ENCODE results near the gene HACD2.

GRCh38 chr3:123528130-123528529 lies 56.7 kb downstream of the HACD2 start:
- TF ChIP-seq CTCF (IDR thresholded peaks at IDR 0.05; ENCODE audit: extremely low read depth in 1 of 2, insufficient read depth in 1 of 2, low read depth in 1 of 2, low read length in 2 of 2) (no peak), EZH2 (IDR thresholded peaks at IDR 0.05; ENCODE audit: borderline replicate concordance, low read depth, low read length, severe bottlenecking) (no peak), POLR2A (IDR thresholded peaks at IDR 0.05; ENCODE audit: low read depth, low read length) (no peak)

Measured in endothelial cell of umbilical vein (primary cell).